ENCODE measurements around the gene PTGR3. TPM values are rescaled to one million over a fixed set of nuclear protein-coding genes. Genes with fewer than 3 reads are reported as not detected.

PTGR3 gene
- total and polyA plus RNA-seq, 12 donors, result 8.8 to 40.2 (median 19.3) TPM

DNA sequence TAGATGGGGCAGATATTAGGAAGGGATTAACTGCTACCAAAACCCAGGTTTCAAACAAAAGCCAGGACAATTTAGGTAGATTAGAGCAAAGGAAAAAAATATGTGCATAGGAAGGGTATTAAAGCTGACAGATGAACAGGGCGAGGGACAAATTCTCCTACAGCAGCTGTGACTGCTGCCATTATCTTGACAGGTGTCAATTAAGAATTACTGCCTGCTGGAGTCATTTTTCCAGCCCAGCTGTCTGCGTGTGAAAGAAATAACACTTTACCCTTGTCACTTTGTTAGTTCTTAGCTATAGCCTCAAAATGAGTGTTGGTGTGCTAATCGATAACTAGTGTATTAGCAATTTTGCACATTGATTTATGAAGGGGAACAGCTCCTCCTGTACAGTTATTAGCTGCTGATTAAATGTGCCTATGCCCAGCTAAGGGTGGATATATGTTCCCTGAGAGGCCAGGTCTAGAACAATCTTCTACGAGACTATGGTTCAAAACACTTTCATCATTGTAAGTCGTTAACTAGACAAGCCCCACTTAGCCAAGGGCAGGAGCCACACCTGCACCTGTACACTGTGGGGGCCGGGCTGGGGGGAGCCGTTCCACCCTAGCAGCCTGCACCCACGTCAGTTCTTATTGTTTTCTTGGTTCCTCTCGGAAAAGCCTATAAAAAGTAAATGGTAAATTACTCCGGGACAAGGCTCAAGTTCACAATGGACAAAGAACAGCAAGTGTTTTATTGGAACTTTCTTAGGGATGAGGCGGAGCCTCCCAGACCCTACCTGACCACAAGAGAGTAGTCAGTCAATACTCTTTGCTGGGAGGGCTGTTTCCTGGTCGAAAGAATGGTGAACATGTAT lies 9.4 kb upstream of the PTGR3 start:
- no peak for DNase-seq
- Histone ChIP-seq H3K4me1 (replicated peaks in 1 of 2) (peaks cover 5 to 35% of the 10 kb centered on the region in 2 donors), H3K27me3 (no peaks in the 10 kb centered on the region), H3K36me3 (replicated peaks in 1 of 2) (no peaks in the 10 kb centered on the region), H3K9me3 (replicated peaks in 1 of 3) (no peaks in the 10 kb centered on the region), H3K4me3 (no peak overlapping the region), H3K27ac (no peak overlapping the region)
- 87 to 92% (median 89%) methylated on average over 11 to 12 of the region's 12 CpGs for WGBS, 4 donors
- TF ChIP-seq, protein P1, sequence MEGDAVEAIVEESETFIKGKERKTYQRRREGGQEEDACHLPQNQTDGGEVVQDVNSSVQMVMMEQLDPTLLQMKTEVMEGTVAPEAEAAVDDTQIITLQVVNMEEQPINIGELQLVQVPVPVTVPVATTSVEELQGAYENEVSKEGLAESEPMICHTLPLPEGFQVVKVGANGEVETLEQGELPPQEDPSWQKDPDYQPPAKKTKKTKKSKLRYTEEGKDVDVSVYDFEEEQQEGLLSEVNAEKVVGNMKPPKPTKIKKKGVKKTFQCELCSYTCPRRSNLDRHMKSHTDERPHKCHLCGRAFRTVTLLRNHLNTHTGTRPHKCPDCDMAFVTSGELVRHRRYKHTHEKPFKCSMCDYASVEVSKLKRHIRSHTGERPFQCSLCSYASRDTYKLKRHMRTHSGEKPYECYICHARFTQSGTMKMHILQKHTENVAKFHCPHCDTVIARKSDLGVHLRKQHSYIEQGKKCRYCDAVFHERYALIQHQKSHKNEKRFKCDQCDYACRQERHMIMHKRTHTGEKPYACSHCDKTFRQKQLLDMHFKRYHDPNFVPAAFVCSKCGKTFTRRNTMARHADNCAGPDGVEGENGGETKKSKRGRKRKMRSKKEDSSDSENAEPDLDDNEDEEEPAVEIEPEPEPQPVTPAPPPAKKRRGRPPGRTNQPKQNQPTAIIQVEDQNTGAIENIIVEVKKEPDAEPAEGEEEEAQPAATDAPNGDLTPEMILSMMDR (IDR thresholded peaks at IDR 0.05), result no peak
- TF ChIP-seq POLR2A (IDR thresholded peaks at IDR 0.05), result no peak
- intact Hi-C loops (cut with DNase I), result no loop called here

DNA sequence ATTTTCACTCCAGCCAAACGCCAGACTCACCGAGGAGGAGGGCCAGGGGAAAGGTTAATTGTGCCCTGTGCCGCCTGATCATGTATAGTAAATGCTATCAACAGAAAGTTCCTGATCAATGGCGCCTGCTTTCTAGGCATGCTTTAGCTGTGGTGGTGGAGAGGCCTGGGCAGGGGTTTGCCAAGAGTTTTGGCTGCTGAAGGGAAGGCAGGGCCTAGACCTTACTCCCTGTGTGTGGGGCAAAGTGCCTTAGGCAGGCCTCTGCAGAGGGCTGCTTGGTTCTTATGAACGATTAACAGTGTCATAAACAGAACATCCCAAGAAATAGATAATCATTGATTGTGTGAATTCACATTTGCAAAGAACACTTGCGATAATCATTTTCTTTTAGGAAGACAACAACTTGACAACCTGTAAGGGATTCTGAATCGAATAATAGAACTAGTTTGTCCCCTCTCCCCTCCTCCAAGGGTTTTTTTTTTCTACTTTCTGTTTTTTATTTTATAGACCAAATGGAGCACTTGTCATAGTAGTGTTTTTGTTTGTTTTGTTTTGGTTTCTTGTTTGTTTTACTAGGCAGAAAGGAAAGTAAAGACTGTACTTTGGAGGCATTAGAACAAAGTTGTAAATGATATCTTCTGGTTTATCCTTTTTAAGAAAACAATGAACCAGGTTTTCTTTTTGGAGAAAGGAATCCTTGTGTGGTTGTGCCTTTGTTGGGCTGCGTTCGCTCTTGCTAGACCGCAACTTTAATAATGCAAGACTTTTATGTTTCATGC lies 8.2 kb upstream of the PTGR3 start:
- DNase-seq, result no peak
- Histone ChIP-seq H3K4me3 (no peak overlapping the region), H3K27ac (peak overlapping the region in 2 of 5 donors; percentile 27 to 51), H3K27me3 (no peaks in the 10 kb centered on the region), H3K9me3 (replicated peaks in 1 of 3) (no peaks in the 10 kb centered on the region), H3K4me1 (replicated peaks in 1 of 2) (peaks cover 13 to 36% of the 10 kb centered on the region in 2 donors), H3K36me3 (replicated peaks in 1 of 2) (no peaks in the 10 kb centered on the region)
- intact Hi-C loops (cut with DNase I), result no loop called here
- WGBS, 4 donors, result 91 to 96% (median 92%) methylated on average over 10 of the region's 10 CpGs
- TF ChIP-seq, protein P1 (IDR thresholded peaks at IDR 0.05), result no peak
- no peak for TF ChIP-seq POLR2A (IDR thresholded peaks at IDR 0.05)

DNA sequence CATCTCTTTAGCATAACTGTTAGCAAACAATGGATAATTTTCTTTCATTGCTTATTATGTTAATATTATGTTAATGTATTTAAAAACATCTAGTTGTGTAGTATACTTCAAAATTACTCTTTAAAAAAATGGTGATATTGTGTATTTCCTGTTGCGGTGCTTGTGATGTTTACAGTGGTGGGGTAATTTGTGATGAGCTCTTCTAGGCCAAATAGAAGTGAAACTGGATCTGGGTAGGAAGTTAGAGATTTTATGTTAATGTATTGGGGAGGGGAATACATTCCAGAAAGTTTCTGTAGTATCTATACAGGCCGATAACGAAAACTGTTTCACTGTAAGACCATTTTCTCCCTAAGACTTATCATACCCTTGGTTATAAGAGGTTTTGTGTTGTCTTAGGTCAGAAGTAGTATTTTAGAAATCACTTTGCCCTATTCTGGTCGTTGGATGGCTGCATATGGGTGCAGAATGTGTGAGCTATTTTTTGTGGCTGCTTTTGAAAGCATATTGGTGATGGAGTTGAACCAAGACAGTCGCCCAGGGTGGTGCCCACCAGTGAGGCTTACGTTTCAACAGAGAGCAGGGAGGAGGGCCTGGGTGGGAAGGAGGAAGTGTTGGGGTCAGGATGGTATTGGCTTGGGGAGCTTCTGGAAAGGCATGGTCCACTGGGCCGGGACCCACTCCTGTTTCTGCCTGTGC lies 7.4 kb upstream of the PTGR3 start:
- Histone ChIP-seq H3K36me3 (replicated peaks in 1 of 2) (no peaks in the 10 kb centered on the region), H3K27ac (peak overlapping the region in 2 of 5 donors; percentile 27 to 51), H3K9me3 (replicated peaks in 1 of 3) (no peaks in the 10 kb centered on the region), H3K27me3 (no peaks in the 10 kb centered on the region), H3K4me3 (no peak overlapping the region), H3K4me1 (replicated peaks in 1 of 2) (peaks cover 15 to 33% of the 10 kb centered on the region in 2 donors)
- intact Hi-C loops (cut with DNase I), result no loop called here
- TF ChIP-seq POLR2A (IDR thresholded peaks at IDR 0.05), result no peak
- TF ChIP-seq, protein P1 (IDR thresholded peaks at IDR 0.05), result no peak
- no peak for DNase-seq
- WGBS, 4 donors, result 68 to 78% (median 74%) methylated on average over 7 of the region's 7 CpGs

DNA sequence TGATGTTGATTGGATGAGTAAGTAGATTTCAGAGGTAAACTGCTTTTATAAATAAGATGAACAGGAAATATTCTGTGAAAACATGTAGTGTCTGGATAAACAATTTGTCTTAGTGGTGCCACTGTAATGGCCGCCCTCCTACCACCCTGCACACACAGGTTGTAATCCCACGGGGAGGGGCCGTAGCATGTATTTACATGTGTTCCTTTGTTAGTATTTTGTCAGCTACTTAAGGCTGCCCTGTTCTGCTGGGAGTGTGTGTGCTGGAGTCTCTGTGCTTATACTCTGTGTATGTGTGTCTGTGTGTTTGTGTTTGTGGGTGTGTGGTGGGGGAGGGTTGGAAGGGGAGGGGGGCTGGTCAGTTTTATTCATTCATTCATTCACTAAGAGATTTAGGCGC lies 6.7 kb upstream of the PTGR3 start:
- peaks cover 15 to 26% of the 10 kb centered on the region in 2 donors for H3K4me1 ChIP-seq (replicated peaks in 1 of 2)
- no peak overlapping the region for H3K27ac ChIP-seq
- intact Hi-C loops (cut with DNase I), result no loop called here
- H3K36me3 ChIP-seq (replicated peaks in 1 of 2), result no peaks in the 10 kb centered on the region
- WGBS, 4 donors, result 82 to 96% (median 88%) methylated on average over 4 of the region's 4 CpGs
- no peak for TF ChIP-seq POLR2A (IDR thresholded peaks at IDR 0.05)
- TF ChIP-seq, protein P1 (IDR thresholded peaks at IDR 0.05), result no peak
- no peak for DNase-seq
- H3K4me3 ChIP-seq, result no peak overlapping the region
- no peaks in the 10 kb centered on the region for H3K9me3 ChIP-seq (replicated peaks in 1 of 3)
- no peaks in the 10 kb centered on the region for H3K27me3 ChIP-seq
